Measurements from ENCODE around the gene CADPS2.

DNA sequence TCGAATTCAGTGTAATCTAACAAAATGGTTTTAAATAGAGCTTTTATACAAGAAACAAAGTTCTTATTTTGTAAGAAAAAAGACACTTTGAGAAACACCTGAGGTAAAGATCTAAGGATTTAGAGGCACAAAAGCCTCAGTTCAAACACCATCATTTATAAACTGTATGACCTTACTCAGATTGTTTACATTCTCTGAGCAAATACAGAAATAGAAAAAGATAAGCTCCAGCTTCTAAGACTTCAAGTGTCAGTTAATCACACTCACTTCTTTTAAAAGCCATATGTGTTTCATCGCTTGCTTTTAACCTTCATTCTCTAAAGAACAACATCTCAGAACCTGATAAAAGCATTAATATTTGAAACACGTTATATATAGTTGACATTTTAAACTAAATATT, 27.9 kb downstream of the CADPS2 start:
- TF ChIP-seq POLR2A (IDR thresholded peaks at IDR 0.05; ENCODE audit: low read depth, low read length) (no peak), POLR2AphosphoS5 (IDR thresholded peaks at IDR 0.05; ENCODE audit: low read depth, low read length) (no peak)
